ENCODE results near the gene KDM4B. TPM values are rescaled to one million over a fixed set of nuclear protein-coding genes. Genes with fewer than 3 reads are reported as not detected.

Gene KDM4B
- total and polyA plus RNA-seq, 4 experiments from 2014 or later, result 3.2 to 50.4 (median 29.9) TPM

DNA sequence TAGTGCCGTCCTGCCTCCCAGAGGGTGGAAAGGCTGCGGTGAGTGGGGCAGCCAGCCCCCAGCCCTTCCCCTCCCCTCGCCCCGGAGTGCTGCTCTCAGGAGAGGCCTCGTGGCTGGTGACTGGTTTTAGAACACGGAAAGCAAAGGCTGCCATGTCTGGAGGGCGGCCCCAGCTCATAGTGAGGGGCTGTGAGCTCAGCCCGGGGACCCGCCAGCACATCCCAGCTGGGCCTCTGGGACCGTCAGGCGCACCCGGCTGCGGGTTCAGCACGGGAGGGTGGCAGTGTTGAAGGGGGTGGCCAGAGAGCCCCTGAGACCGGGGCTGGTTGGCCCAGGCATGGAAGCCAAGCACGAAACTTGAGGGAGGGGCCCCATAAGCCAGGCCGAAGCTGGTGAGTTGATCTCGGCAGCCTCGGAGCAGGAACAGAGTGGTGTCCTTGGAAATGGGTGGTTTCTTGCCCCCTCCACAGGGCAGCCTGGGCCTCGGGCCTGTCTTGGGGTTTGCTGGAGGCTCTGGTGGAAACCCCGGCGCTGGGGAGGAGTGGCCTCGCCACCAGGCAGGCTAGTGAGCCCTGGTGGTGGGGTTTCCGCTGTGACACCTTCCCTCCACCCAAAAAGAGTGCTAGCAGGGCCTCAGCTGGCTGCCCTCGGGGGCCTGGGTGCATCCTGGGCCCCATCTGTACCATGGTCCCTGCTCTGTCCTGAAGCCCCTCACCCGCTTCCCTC, 157.7 kb downstream of the KDM4B start:
- no peaks in the 10 kb centered on the region for H3K27me3 ChIP-seq (ENCODE audit: insufficient read depth, low read length)
- intact Hi-C loops (cut with micrococcal nuclease), result no loop called here
- H3K9me3 ChIP-seq (ENCODE audit: control insufficient read depth in 1 of 2, low read length in 2 of 2), result no peaks in the 10 kb centered on the region
- ChIA-PET POLR2A (ENCODE audit: partially characterized antibody) (no interaction called here), CTCF (ENCODE audit: partially characterized antibody) (no interaction called here)
- DNase-seq, result peak in 1 of 5 donors; percentile 28
- peaks cover 7% of the 10 kb centered on the region for H3K36me3 ChIP-seq (ENCODE audit: insufficient read depth, low read length)
- H3K4me1 ChIP-seq (ENCODE audit: insufficient read depth, low read length), result peaks cover 15% of the 10 kb centered on the region
- H3K9me3 Mint-ChIP-seq, result no peaks in the 10 kb centered on the region
- no peak overlapping the region for H3K4me3 Mint-ChIP-seq
- H3K27ac ChIP-seq (ENCODE audit: low read depth, low read length), result no peak overlapping the region
- H3K4me1 Mint-ChIP-seq, result peaks cover 7 to 17% (median 12%) of the 10 kb centered on the region in 4 donors
- H3K36me3 Mint-ChIP-seq, result peaks cover 6 to 18% of the 10 kb centered on the region in 2 donors
- no peak overlapping the region for H3K4me3 ChIP-seq (ENCODE audit: low read length in 2 of 2)
- no peak overlapping the region for H3K27ac Mint-ChIP-seq
- H3K27me3 Mint-ChIP-seq, result no peaks in the 10 kb centered on the region

DNA sequence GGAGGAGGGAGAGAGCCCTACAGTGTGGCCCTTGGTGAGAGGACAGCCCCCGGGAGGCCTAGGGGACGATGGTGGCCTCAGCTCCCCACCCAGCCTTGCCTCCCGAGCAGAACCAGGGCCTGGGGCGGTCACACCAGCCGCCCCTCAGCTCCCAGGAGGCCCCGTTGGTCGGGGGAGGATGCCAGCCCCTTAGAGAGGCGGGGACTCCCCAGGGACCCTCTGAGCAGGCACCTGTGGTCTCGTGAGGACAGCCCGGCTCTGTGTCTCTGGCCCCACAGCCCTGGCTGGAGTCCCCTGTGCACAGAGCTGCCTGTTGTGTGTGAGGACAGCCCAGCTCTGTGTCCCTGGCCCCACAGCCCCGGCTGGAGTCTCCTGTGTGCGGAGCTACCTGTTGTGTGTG, 158.8 kb downstream of the KDM4B start:
- ChIA-PET CTCF (ENCODE audit: partially characterized antibody) (no interaction called here), POLR2A (ENCODE audit: partially characterized antibody) (no interaction called here)
- Mint-ChIP-seq H3K4me3 (no peak overlapping the region), H3K27me3 (no peaks in the 10 kb centered on the region), H3K27ac (no peak overlapping the region), H3K4me1 (peaks cover 8 to 16% (median 10%) of the 10 kb centered on the region in 4 donors), H3K36me3 (peaks cover 0 to 17% of the 10 kb centered on the region in 2 donors), H3K9me3 (no peaks in the 10 kb centered on the region)
- H3K4me3 ChIP-seq (ENCODE audit: low read length in 2 of 2), result no peak overlapping the region
- H3K4me1 ChIP-seq (ENCODE audit: insufficient read depth, low read length), result peaks cover 15% of the 10 kb centered on the region
- intact Hi-C loops (cut with micrococcal nuclease), result no loop called here
- no peak for DNase-seq
- H3K9me3 ChIP-seq (ENCODE audit: control insufficient read depth in 1 of 2, low read length in 2 of 2), result no peaks in the 10 kb centered on the region
- no peak overlapping the region for H3K27ac ChIP-seq (ENCODE audit: low read depth, low read length)
- H3K36me3 ChIP-seq (ENCODE audit: insufficient read depth, low read length), result peaks cover 7% of the 10 kb centered on the region
- H3K27me3 ChIP-seq (ENCODE audit: insufficient read depth, low read length), result no peaks in the 10 kb centered on the region

DNA sequence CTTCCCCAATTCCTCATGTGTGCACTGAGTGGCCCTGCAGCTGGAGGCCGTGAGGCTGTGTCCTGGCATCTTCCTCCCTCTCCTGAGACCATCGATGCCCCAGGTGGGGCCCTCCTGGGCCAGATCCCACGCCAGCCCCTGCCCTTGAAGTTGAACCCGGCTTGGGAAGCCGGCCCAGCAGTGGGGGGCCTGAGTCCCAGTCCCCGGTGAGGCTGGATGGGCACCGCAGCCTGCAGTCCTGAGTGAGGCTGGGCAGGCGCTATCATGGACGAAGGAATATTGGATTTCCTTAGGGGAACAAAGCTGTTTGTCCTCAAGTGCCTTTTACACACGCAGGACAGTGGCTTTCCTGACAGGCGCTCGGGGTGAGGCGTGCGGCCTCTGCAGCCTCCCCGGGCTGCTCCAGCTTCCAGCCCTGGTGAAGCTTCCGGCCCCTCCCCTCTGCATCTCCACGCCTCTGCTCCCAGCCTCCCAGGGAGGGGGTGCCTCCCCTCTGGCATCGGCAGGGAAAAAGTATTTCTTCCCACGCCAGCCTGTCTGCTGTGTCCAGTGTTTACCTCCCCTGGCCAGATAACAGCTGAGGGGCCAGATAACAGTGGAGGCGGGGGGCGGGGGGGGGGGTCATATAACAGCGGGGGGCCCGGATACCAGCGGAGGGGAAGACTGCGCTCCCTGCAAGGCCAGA, 159.5 kb downstream of the KDM4B start:
- H3K4me3 ChIP-seq (ENCODE audit: low read length in 2 of 2), result no peak overlapping the region
- Mint-ChIP-seq H3K36me3 (peaks cover 0 to 15% of the 10 kb centered on the region in 2 donors), H3K27ac (no peak overlapping the region), H3K9me3 (no peaks in the 10 kb centered on the region), H3K27me3 (no peaks in the 10 kb centered on the region), H3K4me3 (no peak overlapping the region), H3K4me1 (peaks cover 8 to 14% (median 10%) of the 10 kb centered on the region in 4 donors)
- intact Hi-C loops (cut with micrococcal nuclease), result no loop called here
- peaks cover 2% of the 10 kb centered on the region for H3K36me3 ChIP-seq (ENCODE audit: insufficient read depth, low read length)
- ChIA-PET POLR2A (ENCODE audit: partially characterized antibody) (no interaction called here), CTCF (ENCODE audit: partially characterized antibody) (no interaction called here)
- no peaks in the 10 kb centered on the region for H3K27me3 ChIP-seq (ENCODE audit: insufficient read depth, low read length)
- H3K27ac ChIP-seq (ENCODE audit: low read depth, low read length), result no peak overlapping the region
- H3K4me1 ChIP-seq (ENCODE audit: insufficient read depth, low read length), result peaks cover 15% of the 10 kb centered on the region
- DNase-seq, result peak in 1 of 5 donors; percentile 9
- no peaks in the 10 kb centered on the region for H3K9me3 ChIP-seq (ENCODE audit: control insufficient read depth in 1 of 2, low read length in 2 of 2)

DNA sequence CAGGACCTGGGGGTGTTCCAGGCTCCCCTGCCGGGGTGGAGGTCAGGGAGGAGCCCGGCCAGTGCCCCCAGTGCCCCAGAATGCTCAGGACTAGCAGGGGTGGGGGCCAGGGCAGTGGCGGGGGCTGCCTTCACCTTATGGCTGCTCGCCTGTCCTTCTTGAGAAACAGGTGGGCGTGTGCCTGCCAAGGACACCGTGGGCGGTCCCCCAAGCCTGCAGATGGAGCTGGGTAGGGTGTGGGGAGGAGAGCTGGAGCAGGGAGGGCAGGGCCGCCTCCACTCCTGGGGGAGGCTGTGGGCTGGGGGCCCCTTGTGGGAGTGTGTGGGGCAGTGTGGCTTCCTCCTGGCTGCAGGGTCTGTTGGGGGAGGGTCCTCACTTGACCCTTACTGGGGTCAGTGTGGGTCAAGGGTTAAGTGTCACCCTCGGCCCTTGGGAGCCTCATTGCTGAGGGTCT, 160.1 kb downstream of the KDM4B start:
- no peak overlapping the region for H3K4me3 ChIP-seq (ENCODE audit: low read length in 2 of 2)
- Mint-ChIP-seq H3K4me1 (peaks cover 8 to 12% (median 10%) of the 10 kb centered on the region in 4 donors), H3K27ac (peak overlapping the region in 1 of 7 donors; percentile 35), H3K27me3 (no peaks in the 10 kb centered on the region), H3K4me3 (no peak overlapping the region), H3K36me3 (peaks cover 0 to 16% of the 10 kb centered on the region in 2 donors), H3K9me3 (no peaks in the 10 kb centered on the region)
- ChIA-PET CTCF (ENCODE audit: partially characterized antibody) (no interaction called here), POLR2A (ENCODE audit: partially characterized antibody) (no interaction called here)
- DNase-seq, result peak in 1 of 5 donors; percentile 9
- H3K4me1 ChIP-seq (ENCODE audit: insufficient read depth, low read length), result peaks cover 15% of the 10 kb centered on the region
- H3K27me3 ChIP-seq (ENCODE audit: insufficient read depth, low read length), result no peaks in the 10 kb centered on the region
- intact Hi-C loops (cut with micrococcal nuclease), result no loop called here
- no peaks in the 10 kb centered on the region for H3K9me3 ChIP-seq (ENCODE audit: control insufficient read depth in 1 of 2, low read length in 2 of 2)
- H3K27ac ChIP-seq (ENCODE audit: low read depth, low read length), result no peak overlapping the region
- H3K36me3 ChIP-seq (ENCODE audit: insufficient read depth, low read length), result peaks cover 5% of the 10 kb centered on the region

DNA sequence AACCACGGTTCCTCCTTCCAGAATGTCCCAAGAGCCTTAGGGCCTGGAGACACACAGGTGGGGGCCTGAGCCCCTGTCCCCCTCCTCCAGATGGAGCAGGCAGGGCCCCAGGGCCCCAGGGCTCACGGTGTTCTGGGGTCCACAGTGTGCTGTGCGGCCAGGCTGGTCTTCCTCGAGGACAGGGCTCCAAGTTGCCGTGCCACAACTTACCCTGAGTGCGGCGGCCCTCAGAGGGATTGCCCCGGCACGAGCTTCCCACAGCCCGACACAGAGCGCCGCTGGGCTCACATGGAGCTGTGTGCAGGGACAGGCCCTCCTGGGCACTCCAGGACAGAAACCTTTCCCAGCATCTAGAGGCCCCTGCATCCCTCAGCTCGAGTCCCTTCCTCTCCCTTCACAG, 160.8 kb downstream of the KDM4B start:
- peaks cover 15% of the 10 kb centered on the region for H3K4me1 ChIP-seq (ENCODE audit: insufficient read depth, low read length)
- Mint-ChIP-seq H3K4me1 (peaks cover 8 to 12% (median 10%) of the 10 kb centered on the region in 4 donors), H3K27ac (peak overlapping the region in 5 of 7 donors; percentile 57 to 92 (median 66)), H3K9me3 (no peaks in the 10 kb centered on the region), H3K4me3 (peak overlapping the region in 2 of 8 donors; percentile 17 to 30), H3K27me3 (no peaks in the 10 kb centered on the region), H3K36me3 (peaks cover 3 to 20% of the 10 kb centered on the region in 2 donors)
- no peaks in the 10 kb centered on the region for H3K9me3 ChIP-seq (ENCODE audit: control insufficient read depth in 1 of 2, low read length in 2 of 2)
- intact Hi-C loops (cut with micrococcal nuclease), result no loop called here
- H3K36me3 ChIP-seq (ENCODE audit: insufficient read depth, low read length), result peaks cover 5% of the 10 kb centered on the region
- DNase-seq, result no peak
- ChIA-PET CTCF (ENCODE audit: partially characterized antibody) (no interaction called here), POLR2A (ENCODE audit: partially characterized antibody) (no interaction called here)
- no peak overlapping the region for H3K27ac ChIP-seq (ENCODE audit: low read depth, low read length)
- no peak overlapping the region for H3K4me3 ChIP-seq (ENCODE audit: low read length in 2 of 2)
- H3K27me3 ChIP-seq (ENCODE audit: insufficient read depth, low read length), result no peaks in the 10 kb centered on the region

DNA sequence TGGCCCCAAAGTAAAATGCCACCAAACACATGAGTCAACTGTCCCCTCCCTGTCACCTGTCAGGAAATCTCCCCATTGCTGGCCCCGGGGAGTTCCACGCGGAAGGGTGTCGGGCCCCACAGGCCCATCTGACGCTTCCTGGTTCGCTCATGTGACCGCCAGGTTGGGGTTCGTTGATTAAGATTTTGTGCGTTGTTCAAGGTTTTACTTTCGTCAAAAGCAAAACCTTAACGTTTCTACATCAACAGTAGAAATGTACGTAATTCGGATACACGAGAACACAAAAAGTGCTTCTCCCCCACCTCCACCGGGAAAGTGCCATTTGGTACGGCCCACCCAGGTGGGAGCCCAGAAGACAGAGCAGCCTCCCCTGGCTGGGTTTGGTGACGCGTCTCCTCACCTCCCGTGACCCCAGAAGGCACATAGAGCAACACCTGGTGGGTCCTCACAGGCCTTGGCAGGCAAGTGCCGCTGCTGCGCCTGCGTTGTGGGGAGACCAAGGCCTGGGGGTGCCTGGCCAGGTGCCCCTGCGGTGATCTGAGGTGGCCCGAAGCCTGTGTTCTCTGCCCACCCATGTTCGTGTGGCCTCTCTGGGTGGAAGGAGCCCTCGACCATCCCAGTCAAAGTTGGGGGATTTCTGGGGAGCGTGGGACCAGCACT, 161.6 kb downstream of the KDM4B start:
- Mint-ChIP-seq H3K4me3 (peak overlapping the region in 6 of 8 donors; percentile 29 to 65 (median 48)), H3K4me1 (peaks cover 8 to 12% (median 10%) of the 10 kb centered on the region in 4 donors), H3K36me3 (peaks cover 5 to 21% of the 10 kb centered on the region in 2 donors), H3K27me3 (no peaks in the 10 kb centered on the region), H3K9me3 (no peaks in the 10 kb centered on the region), H3K27ac (peak overlapping the region; percentile 53 to 92 (median 67))
- intact Hi-C loops (cut with micrococcal nuclease), result no loop called here
- no peak overlapping the region for H3K4me3 ChIP-seq (ENCODE audit: low read length in 2 of 2)
- ChIA-PET POLR2A (ENCODE audit: partially characterized antibody) (no interaction called here), CTCF (ENCODE audit: partially characterized antibody) (no interaction called here)
- peaks cover 5% of the 10 kb centered on the region for H3K36me3 ChIP-seq (ENCODE audit: insufficient read depth, low read length)
- H3K27ac ChIP-seq (ENCODE audit: low read depth, low read length), result no peak overlapping the region
- H3K4me1 ChIP-seq (ENCODE audit: insufficient read depth, low read length), result peaks cover 15% of the 10 kb centered on the region
- H3K27me3 ChIP-seq (ENCODE audit: insufficient read depth, low read length), result no peaks in the 10 kb centered on the region
- no peaks in the 10 kb centered on the region for H3K9me3 ChIP-seq (ENCODE audit: control insufficient read depth in 1 of 2, low read length in 2 of 2)
- DNase-seq, result peak; percentile 33 to 70 (median 50)

DNA sequence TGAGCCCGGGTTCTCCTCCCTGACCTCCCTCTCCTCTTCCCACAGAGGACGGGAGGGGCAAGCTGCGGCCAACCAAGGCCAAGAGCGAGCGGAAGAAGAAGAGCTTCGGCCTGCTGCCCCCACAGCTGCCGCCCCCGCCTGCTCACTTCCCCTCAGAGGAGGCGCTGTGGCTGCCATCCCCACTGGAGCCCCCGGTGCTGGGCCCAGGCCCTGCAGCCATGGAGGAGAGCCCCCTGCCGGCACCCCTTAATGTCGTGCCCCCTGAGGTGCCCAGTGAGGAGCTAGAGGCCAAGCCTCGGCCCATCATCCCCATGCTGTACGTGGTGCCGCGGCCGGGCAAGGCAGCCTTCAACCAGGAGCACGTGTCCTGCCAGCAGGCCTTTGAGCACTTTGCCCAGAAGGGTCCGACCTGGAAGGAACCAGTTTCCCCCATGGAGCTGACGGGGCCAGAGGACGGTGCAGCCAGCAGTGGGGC, 162.2 kb downstream of the KDM4B start:
- Mint-ChIP-seq H3K9me3 (no peaks in the 10 kb centered on the region), H3K4me3 (peak overlapping the region in 1 of 8 donors; percentile 65), H3K27me3 (no peaks in the 10 kb centered on the region), H3K4me1 (peaks cover 8 to 12% (median 10%) of the 10 kb centered on the region in 4 donors), H3K27ac (peak overlapping the region in 4 of 7 donors; percentile 57 to 92 (median 66)), H3K36me3 (peaks cover 5 to 24% of the 10 kb centered on the region in 2 donors)
- Histone ChIP-seq H3K27ac (ENCODE audit: low read depth, low read length) (no peak overlapping the region), H3K9me3 (ENCODE audit: control insufficient read depth in 1 of 2, low read length in 2 of 2) (no peaks in the 10 kb centered on the region), H3K36me3 (ENCODE audit: insufficient read depth, low read length) (peaks cover 5% of the 10 kb centered on the region), H3K27me3 (ENCODE audit: insufficient read depth, low read length) (no peaks in the 10 kb centered on the region), H3K4me3 (ENCODE audit: low read length in 2 of 2) (no peak overlapping the region), H3K4me1 (ENCODE audit: insufficient read depth, low read length) (peaks cover 15% of the 10 kb centered on the region)
- intact Hi-C loops (cut with micrococcal nuclease), result no loop called here
- CTCF ChIA-PET (ENCODE audit: partially characterized antibody), result no interaction called here
- no peak for DNase-seq
- POLR2A ChIA-PET (ENCODE audit: partially characterized antibody), result no interaction called here

All from CD4-positive, alpha-beta memory T cell (primary cell).